Measurements from ENCODE around the gene SMYD1. TPM values are rescaled to one million over a fixed set of nuclear protein-coding genes. Genes with fewer than 3 reads are reported as not detected.

Gene SMYD1
- polyA plus RNA-seq, 1 donor = 5.0 TPM

DNA sequence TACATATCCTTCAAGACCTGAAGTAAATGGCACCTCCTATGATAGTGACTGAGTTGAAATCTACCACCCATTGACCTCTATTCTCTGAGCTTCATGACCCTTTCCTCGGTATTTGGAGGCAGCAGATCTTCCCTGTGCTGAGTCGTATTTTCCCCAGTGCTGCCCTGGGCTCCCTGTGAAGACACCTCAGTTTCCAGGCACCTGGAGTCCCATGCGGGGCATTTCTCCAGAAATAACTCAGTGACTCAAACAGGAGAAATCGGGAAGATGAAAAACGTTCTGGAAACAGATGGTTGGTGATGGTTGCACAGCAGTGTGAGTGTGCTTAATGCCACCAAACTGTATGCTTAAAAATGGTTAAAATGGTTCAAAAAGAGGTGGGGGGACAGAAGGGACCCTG, 18.0 kb downstream of the SMYD1 start:
- WGBS (ENCODE audit: insufficient coverage, low lambda C conversion rate) = no CpG with 5 or more reads among the region's 5 CpGs
- no peak overlapping the region for H3K4me3 ChIP-seq (ENCODE audit: low read length)
- no peak for DNase-seq

DNA sequence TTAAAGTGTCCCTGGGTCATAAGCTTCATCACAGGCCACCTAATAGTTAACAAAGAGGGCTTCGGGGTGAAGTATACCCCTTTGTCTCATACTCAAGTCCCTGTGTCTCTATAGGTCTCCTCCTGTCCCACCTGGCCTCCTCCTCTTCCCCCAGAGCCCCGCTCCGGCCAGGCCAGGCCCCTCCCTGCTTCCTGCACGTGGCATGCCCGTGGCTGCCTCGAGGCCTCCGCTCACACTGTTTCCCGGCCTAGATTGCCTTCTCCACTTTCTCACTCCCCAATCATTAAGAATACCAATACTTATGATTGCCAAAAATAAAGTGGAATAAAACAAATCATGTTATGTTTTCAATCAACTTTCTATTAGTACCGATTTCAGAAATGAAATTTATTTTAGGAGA, 18.8 kb downstream of the SMYD1 start:
- no peaks in the 10 kb centered on the region for H3K4me1 ChIP-seq (ENCODE audit: control insufficient read depth, insufficient read depth, low read length)
- H3K36me3 ChIP-seq (ENCODE audit: control insufficient read depth, insufficient read depth, low read length) = no peaks in the 10 kb centered on the region
- DNase-seq = no peak
- 94% methylated on average over 4 of the region's 9 CpGs for WGBS (ENCODE audit: insufficient coverage, low lambda C conversion rate)
- no peaks in the 10 kb centered on the region for H3K27me3 ChIP-seq (ENCODE audit: control insufficient read depth, insufficient read depth, low read length)
- H3K9me3 ChIP-seq (ENCODE audit: control insufficient read depth, low read depth, low read length) = no peaks in the 10 kb centered on the region
- H3K4me3 ChIP-seq (ENCODE audit: low read length) = no peak overlapping the region
- no peak overlapping the region for H3K27ac ChIP-seq (ENCODE audit: low read length)

More for the DNA sequence above, 18.0 kb downstream of the SMYD1 start:
- H3K9me3 ChIP-seq (ENCODE audit: control insufficient read depth, low read depth, low read length) = no peaks in the 10 kb centered on the region
- no peaks in the 10 kb centered on the region for H3K36me3 ChIP-seq (ENCODE audit: control insufficient read depth, insufficient read depth, low read length)
- no peak overlapping the region for H3K27ac ChIP-seq (ENCODE audit: low read length)
- H3K27me3 ChIP-seq (ENCODE audit: control insufficient read depth, insufficient read depth, low read length) = no peaks in the 10 kb centered on the region
- H3K4me1 ChIP-seq (ENCODE audit: control insufficient read depth, insufficient read depth, low read length) = no peaks in the 10 kb centered on the region

DNA sequence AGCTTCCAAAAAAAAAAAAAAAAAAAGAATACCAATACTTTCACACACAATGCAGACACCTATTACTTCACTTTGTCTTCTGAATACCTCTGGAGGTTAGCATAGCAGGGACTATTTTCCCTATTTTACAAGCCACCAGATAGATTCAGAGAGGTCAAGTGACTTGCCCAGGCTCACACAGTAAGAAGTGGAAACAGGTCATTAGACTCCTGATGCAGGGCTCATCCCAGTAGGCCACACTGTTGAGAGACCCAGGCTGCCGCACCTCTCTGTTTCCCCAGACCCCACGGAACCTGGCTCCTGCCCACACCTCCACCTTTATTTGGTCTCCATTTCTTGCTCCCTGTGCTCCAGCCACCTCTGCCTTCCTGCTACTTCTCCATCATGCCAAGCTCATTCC, 19.4 kb downstream of the SMYD1 start:
- Histone ChIP-seq H3K27ac (ENCODE audit: low read length) (no peak overlapping the region), H3K9me3 (ENCODE audit: control insufficient read depth, low read depth, low read length) (no peaks in the 10 kb centered on the region), H3K27me3 (ENCODE audit: control insufficient read depth, insufficient read depth, low read length) (no peaks in the 10 kb centered on the region), H3K4me1 (ENCODE audit: control insufficient read depth, insufficient read depth, low read length) (no peaks in the 10 kb centered on the region), H3K36me3 (ENCODE audit: control insufficient read depth, insufficient read depth, low read length) (no peaks in the 10 kb centered on the region), H3K4me3 (ENCODE audit: low read length) (no peak overlapping the region)
- WGBS (ENCODE audit: insufficient coverage, low lambda C conversion rate) = no CpG with 5 or more reads among the region's 2 CpGs
- no peak for DNase-seq

DNA sequence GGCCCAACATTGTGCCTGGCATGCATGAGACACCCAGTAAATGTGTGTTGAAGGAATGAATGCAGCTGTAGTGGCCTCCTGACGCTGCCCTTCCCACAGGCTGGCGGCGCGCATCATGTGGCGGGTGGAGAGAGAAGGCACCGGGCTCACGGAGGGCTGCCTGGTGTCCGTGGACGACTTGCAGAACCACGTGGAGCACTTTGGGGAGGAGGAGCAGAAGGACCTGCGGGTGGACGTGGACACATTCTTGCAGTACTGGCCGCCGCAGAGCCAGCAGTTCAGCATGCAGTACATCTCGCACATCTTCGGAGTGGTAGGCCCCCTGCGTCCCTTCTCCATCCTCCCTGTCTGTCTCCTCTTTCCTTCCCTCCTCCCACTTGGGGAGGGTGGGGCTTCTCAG, 20.1 kb downstream of the SMYD1 start:
- no peak for DNase-seq
- Histone ChIP-seq H3K36me3 (ENCODE audit: control insufficient read depth, insufficient read depth, low read length) (no peaks in the 10 kb centered on the region), H3K4me1 (ENCODE audit: control insufficient read depth, insufficient read depth, low read length) (no peaks in the 10 kb centered on the region), H3K27me3 (ENCODE audit: control insufficient read depth, insufficient read depth, low read length) (no peaks in the 10 kb centered on the region), H3K27ac (ENCODE audit: low read length) (no peak overlapping the region), H3K9me3 (ENCODE audit: control insufficient read depth, low read depth, low read length) (no peaks in the 10 kb centered on the region), H3K4me3 (ENCODE audit: low read length) (no peak overlapping the region)
- no CpG with 5 or more reads among the region's 17 CpGs for WGBS (ENCODE audit: insufficient coverage, low lambda C conversion rate)

DNA sequence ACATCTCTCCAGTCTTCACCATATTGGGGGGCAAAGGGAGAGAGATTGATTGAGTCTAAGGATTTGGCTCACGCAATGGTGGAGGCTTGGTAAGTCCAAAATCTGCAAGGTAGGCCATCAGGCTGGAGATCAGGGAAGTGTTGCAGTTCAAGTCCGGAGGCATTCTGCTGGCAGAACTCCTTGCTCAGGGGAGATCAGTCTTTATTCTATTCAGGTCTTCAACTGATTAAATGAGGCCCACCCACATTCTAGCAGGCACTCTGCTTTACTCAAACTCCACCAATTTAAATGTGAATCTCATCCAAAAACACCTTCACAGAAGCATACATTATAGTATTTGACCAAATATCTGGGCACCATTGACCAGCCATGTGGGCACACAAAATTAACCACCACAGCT, 21.4 kb downstream of the SMYD1 start:
- no peaks in the 10 kb centered on the region for H3K9me3 ChIP-seq (ENCODE audit: control insufficient read depth, low read depth, low read length)
- DNase-seq = no peak
- no peaks in the 10 kb centered on the region for H3K36me3 ChIP-seq (ENCODE audit: control insufficient read depth, insufficient read depth, low read length)
- no peak overlapping the region for H3K27ac ChIP-seq (ENCODE audit: low read length)
- H3K27me3 ChIP-seq (ENCODE audit: control insufficient read depth, insufficient read depth, low read length) = no peaks in the 10 kb centered on the region
- H3K4me1 ChIP-seq (ENCODE audit: control insufficient read depth, insufficient read depth, low read length) = no peaks in the 10 kb centered on the region
- no peak overlapping the region for H3K4me3 ChIP-seq (ENCODE audit: low read length)
- no CpG with 5 or more reads among the region's 2 CpGs for WGBS (ENCODE audit: insufficient coverage, low lambda C conversion rate)

DNA sequence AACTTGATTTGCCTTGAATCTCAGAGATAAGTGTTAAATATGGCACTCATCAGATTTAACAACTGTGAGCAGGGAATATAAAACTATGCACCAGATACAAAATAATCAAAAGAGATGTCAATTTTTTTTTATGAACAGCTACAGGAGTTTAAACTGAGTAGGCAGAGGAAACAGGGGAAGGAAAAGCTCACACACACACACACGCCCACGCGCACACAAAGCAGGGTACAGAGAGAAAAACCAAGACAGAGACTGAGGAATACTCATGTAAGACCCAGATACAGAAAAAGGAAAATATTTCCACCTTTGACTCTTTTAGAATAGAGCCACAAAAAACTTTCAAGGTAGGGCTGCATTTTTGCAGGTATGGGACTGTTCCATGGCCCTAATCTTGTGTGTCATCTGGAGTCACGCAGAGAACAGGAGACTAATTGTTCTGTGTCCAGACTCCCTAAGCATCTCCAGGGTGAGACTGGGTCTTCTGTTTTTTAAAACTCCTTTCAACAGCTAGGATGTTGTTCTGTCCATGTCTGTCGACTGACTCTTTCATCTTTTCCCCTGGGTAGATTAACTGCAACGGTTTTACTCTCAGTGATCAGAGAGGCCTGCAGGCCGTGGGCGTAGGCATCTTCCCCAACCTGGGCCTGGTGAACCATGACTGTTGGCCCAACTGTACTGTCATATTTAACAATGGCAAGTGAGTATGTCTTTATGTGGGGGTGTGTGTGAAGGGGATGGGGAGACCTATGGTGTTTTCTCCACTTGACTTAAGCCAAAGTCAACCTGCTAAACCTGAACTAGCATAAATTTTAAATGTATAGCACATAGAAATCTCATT, 23.0 kb downstream of the SMYD1 start:
- no peak overlapping the region for H3K4me3 ChIP-seq (ENCODE audit: low read length)
- H3K4me1 ChIP-seq (ENCODE audit: control insufficient read depth, insufficient read depth, low read length) = no peaks in the 10 kb centered on the region
- H3K27me3 ChIP-seq (ENCODE audit: control insufficient read depth, insufficient read depth, low read length) = no peaks in the 10 kb centered on the region
- H3K27ac ChIP-seq (ENCODE audit: low read length) = no peak overlapping the region
- no CpG with 5 or more reads among the region's 8 CpGs for WGBS (ENCODE audit: insufficient coverage, low lambda C conversion rate)
- no peak for DNase-seq
- H3K36me3 ChIP-seq (ENCODE audit: control insufficient read depth, insufficient read depth, low read length) = no peaks in the 10 kb centered on the region
- no peaks in the 10 kb centered on the region for H3K9me3 ChIP-seq (ENCODE audit: control insufficient read depth, low read depth, low read length)

DNA sequence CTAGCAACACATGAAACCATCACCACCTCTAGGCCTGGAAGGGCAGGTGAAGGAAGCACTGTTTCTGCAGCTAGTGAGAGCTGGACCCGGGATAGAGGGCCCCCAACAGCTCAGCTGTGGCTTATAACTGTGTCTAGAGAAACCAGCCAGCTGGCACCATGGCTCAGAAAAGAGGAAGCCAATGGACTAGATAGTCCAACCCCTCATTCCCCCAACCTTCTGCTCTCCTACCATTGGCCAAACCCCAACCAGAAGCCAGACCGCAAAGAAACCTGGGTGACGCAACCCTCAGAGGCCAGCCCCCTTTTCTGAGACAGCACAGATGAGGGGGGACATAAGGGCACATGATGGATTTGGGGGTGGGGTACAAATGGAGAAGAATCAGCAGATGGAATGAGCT, 24.3 kb downstream of the SMYD1 start:
- H3K4me1 ChIP-seq (ENCODE audit: control insufficient read depth, insufficient read depth, low read length) = no peaks in the 10 kb centered on the region
- no peak overlapping the region for H3K4me3 ChIP-seq (ENCODE audit: low read length)
- H3K36me3 ChIP-seq (ENCODE audit: control insufficient read depth, insufficient read depth, low read length) = no peaks in the 10 kb centered on the region
- H3K27ac ChIP-seq (ENCODE audit: low read length) = no peak overlapping the region
- no peaks in the 10 kb centered on the region for H3K9me3 ChIP-seq (ENCODE audit: control insufficient read depth, low read depth, low read length)
- no CpG with 5 or more reads among the region's 3 CpGs for WGBS (ENCODE audit: insufficient coverage, low lambda C conversion rate)
- H3K27me3 ChIP-seq (ENCODE audit: control insufficient read depth, insufficient read depth, low read length) = no peaks in the 10 kb centered on the region
- no peak for DNase-seq

DNA sequence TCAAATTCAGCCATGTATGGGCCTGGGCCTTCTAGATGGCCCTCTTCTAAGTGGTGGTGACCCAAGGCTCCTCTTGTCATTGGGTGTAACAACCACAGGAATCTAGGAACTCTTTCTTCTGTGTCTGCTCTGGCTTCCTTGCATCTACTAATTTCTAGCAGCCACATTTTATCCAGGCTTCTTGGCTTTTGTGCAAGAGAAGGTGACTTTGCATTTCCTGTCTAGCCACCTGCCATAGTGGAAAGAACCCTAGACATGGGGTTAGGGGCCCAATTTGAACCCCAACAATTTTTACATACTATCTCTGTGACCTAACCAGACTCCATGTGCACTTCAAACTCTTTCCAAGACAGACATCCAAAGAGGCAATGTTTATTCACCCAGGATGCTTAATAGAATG, 25.1 kb downstream of the SMYD1 start:
- Histone ChIP-seq H3K4me1 (ENCODE audit: control insufficient read depth, insufficient read depth, low read length) (no peaks in the 10 kb centered on the region), H3K36me3 (ENCODE audit: control insufficient read depth, insufficient read depth, low read length) (no peaks in the 10 kb centered on the region)
- DNase-seq = no peak

DNA sequence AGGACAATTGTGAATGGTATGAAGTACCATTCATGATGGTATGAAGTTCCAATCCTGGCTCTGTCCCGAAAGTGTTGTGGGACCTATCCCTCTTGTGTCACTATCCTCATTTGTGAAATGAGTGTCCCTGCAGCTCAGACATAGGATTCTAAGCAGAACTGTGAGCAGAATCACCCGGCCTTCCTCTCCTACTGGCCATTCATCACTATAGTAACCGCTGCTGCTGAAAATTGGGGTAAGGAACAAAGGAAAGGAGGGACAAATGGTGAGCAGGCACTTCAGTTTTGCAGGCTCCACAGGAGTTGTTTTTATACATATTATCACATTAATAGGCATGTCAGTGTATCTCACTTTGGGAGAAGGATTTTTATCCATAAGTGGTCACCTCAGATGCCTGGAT, 27.4 kb downstream of the SMYD1 start:
- Histone ChIP-seq H3K36me3 (ENCODE audit: control insufficient read depth, insufficient read depth, low read length) (no peaks in the 10 kb centered on the region), H3K27me3 (ENCODE audit: control insufficient read depth, insufficient read depth, low read length) (no peaks in the 10 kb centered on the region), H3K27ac (ENCODE audit: low read length) (no peak overlapping the region), H3K4me1 (ENCODE audit: control insufficient read depth, insufficient read depth, low read length) (no peaks in the 10 kb centered on the region), H3K4me3 (ENCODE audit: low read length) (no peak overlapping the region), H3K9me3 (ENCODE audit: control insufficient read depth, low read depth, low read length) (no peaks in the 10 kb centered on the region)
- WGBS (ENCODE audit: insufficient coverage, low lambda C conversion rate) = no CpG with 5 or more reads among the region's 3 CpGs
- no peak for DNase-seq

More for the DNA sequence above, 25.1 kb downstream of the SMYD1 start:
- Histone ChIP-seq H3K9me3 (ENCODE audit: control insufficient read depth, low read depth, low read length) (no peaks in the 10 kb centered on the region), H3K27ac (ENCODE audit: low read length) (no peak overlapping the region), H3K4me3 (ENCODE audit: low read length) (no peak overlapping the region), H3K27me3 (ENCODE audit: control insufficient read depth, insufficient read depth, low read length) (no peaks in the 10 kb centered on the region)

DNA sequence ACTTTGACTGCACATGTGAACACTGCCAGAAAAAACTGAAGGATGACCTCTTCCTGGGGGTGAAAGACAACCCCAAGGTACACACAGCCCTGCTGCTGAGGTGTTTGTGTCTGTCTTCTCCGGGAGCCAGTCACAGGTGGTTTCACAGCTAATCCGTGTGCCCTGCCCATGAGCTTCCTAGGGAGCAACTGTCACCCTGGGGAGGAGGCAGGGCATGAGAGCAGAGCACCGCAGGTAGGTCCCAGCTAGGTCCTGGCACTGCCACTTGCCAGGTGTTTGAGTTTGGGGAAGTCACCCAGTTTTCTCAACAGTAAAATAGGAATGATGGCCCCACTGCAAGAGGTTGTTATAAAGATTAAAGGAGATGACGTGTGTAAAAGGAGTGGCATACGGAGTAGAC, 29.1 kb downstream of the SMYD1 start:
- H3K4me3 ChIP-seq (ENCODE audit: low read length) = no peak overlapping the region
- H3K27me3 ChIP-seq (ENCODE audit: control insufficient read depth, insufficient read depth, low read length) = no peaks in the 10 kb centered on the region
- no peaks in the 10 kb centered on the region for H3K36me3 ChIP-seq (ENCODE audit: control insufficient read depth, insufficient read depth, low read length)
- 100% methylated on average over 2 of the region's 5 CpGs for WGBS (ENCODE audit: insufficient coverage, low lambda C conversion rate)
- no peaks in the 10 kb centered on the region for H3K9me3 ChIP-seq (ENCODE audit: control insufficient read depth, low read depth, low read length)
- no peaks in the 10 kb centered on the region for H3K4me1 ChIP-seq (ENCODE audit: control insufficient read depth, insufficient read depth, low read length)
- no peak for DNase-seq
- H3K27ac ChIP-seq (ENCODE audit: low read length) = no peak overlapping the region

DNA sequence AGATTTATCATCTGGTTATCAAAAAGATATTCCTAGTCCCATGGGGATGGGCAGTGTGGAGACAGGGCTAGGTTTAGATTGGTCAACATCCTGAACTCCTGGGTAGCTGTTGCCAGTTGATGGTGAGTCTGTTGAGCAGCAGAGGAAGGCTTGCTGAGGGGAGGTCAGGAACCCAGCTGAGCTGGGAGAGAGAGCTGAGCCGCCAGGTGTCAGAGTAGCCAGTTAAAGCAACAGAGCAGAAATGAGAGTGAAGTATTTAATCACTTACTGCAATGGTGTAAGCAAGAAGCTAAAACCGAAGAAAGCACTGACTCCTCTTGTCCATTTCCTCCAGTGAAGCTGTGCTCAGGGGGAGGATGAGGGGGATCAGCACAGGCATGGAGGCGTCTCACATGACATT, 29.6 kb downstream of the SMYD1 start:
- no peaks in the 10 kb centered on the region for H3K9me3 ChIP-seq (ENCODE audit: control insufficient read depth, low read depth, low read length)
- DNase-seq = no peak
- 100% methylated on average over 1 of the region's 3 CpGs for WGBS (ENCODE audit: insufficient coverage, low lambda C conversion rate)
- H3K4me1 ChIP-seq (ENCODE audit: control insufficient read depth, insufficient read depth, low read length) = no peaks in the 10 kb centered on the region
- no peak overlapping the region for H3K4me3 ChIP-seq (ENCODE audit: low read length)
- H3K36me3 ChIP-seq (ENCODE audit: control insufficient read depth, insufficient read depth, low read length) = no peaks in the 10 kb centered on the region
- H3K27ac ChIP-seq (ENCODE audit: low read length) = no peak overlapping the region
- no peaks in the 10 kb centered on the region for H3K27me3 ChIP-seq (ENCODE audit: control insufficient read depth, insufficient read depth, low read length)

Data from large intestine (tissue), 3 donors.